Measurements from ENCODE around the gene GPBP1. TPM values are rescaled to one million over a fixed set of nuclear protein-coding genes. Genes with fewer than 3 reads are reported as not detected.

GPBP1 gene
- total and polyA plus RNA-seq, 2 of the 4 experiments (the other 2 are of a cell fraction), result 24.3 to 29.2 TPM

DNA sequence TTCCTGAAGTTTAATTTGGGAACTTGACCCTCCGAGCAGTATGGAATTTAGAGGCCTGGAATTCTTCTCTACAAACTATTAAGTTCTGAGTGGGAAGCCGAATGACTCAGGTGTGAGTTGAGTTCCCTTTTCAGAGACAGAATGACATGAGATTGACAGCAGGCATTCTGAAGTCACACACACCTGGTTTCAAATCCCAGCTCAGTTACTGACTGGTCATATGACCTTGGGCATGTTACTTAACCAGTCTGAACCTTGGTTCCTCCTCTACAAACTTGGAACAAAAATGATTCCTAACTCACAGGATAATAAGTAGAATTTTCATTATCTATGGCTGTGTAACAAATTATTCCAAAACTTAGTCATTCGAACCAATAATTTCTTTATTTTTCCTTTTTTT, 45.5 kb upstream of the GPBP1 start:
- H3K9me3 ChIP-seq (ENCODE audit: control insufficient read depth, insufficient read depth, low read length), result no peaks in the 10 kb centered on the region
- H3K27ac ChIP-seq (ENCODE audit: insufficient read depth, low read length), result no peak overlapping the region
- in situ Hi-C loops (cut with MboI; ENCODE audit: low sequenced_read_pairs) (no loop called here), dilution Hi-C loops (cut with HindIII; ENCODE audit: low sequenced_read_pairs, unreplicated experiment) (no loop called here), intact Hi-C loops (cut with micrococcal nuclease) (no loop called here)
- no peak overlapping the region for H4K8ac ChIP-seq (ENCODE audit: low read depth in 2 of 2, low read length in 2 of 2)
- H2BK5ac ChIP-seq (ENCODE audit: low read depth, low read length, poor library complexity, severe bottlenecking), result no peak overlapping the region
- H3K9ac ChIP-seq (ENCODE audit: low read depth, low read length), result no peak overlapping the region
- H2BK120ac ChIP-seq (ENCODE audit: low read depth, low read length), result no peak overlapping the region
- H3K23ac ChIP-seq (ENCODE audit: low read depth, low read length), result no peak overlapping the region
- no peak overlapping the region for H3K4me3 ChIP-seq (ENCODE audit: insufficient read depth, low read depth, low read length)
- H3K4me1 ChIP-seq (ENCODE audit: control insufficient read depth, insufficient read depth, low read length), result no peaks in the 10 kb centered on the region
- no peak overlapping the region for H3K4ac ChIP-seq (ENCODE audit: low read depth, low read length)
- H2AFZ ChIP-seq (replicated peaks; ENCODE audit: low read length, poor library complexity), result no peak overlapping the region
- ATAC-seq (ENCODE audit: low read depth) (no peak), DNase-seq (no peak)
- POLR2A ChIA-PET (ENCODE audit: unreplicated experiment), result no interaction called here
- CTCF ChIA-PET, result interaction anchor here (0.7 kb wide), 1 partner anchor 10 kb away, joined by 4 read pairs; no protein-coding TSS in a partner anchor
- H4K5ac ChIP-seq (ENCODE audit: low read depth, low read length), result no peak overlapping the region
- H3K14ac ChIP-seq (replicated peaks; ENCODE audit: low read depth, low read length), result no peak overlapping the region
- H3K27me3 ChIP-seq (ENCODE audit: control insufficient read depth, insufficient read depth, low read length), result no peaks in the 10 kb centered on the region; the same call in 1 of the 2 replicates
- H3K4me2 ChIP-seq (ENCODE audit: low read depth, low read length), result no peak overlapping the region
- no peaks in the 10 kb centered on the region for H3K9me1 ChIP-seq (ENCODE audit: insufficient read depth, low read length)
- TF ChIP-seq CHD1 (IDR thresholded peaks at IDR 0.05; ENCODE audit: low read depth, low read length), result no peak
- no peak for TF ChIP-seq SMC3 (IDR thresholded peaks at IDR 0.05; ENCODE audit: low read depth, low read length)
- TF ChIP-seq BHLHE40 (IDR thresholded peaks at IDR 0.05; ENCODE audit: low read depth, low read length), result no peak
- TF ChIP-seq, protein P1, sequence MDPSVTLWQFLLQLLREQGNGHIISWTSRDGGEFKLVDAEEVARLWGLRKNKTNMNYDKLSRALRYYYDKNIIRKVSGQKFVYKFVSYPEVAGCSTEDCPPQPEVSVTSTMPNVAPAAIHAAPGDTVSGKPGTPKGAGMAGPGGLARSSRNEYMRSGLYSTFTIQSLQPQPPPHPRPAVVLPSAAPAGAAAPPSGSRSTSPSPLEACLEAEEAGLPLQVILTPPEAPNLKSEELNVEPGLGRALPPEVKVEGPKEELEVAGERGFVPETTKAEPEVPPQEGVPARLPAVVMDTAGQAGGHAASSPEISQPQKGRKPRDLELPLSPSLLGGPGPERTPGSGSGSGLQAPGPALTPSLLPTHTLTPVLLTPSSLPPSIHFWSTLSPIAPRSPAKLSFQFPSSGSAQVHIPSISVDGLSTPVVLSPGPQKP (IDR thresholded peaks at IDR 0.05; ENCODE audit: borderline replicate concordance, low read depth, low read length), result no peak
- TF ChIP-seq RCOR1 (IDR thresholded peaks at IDR 0.05; ENCODE audit: insufficient replicate concordance, low read length), result no peak
- TF ChIP-seq, protein P2, sequence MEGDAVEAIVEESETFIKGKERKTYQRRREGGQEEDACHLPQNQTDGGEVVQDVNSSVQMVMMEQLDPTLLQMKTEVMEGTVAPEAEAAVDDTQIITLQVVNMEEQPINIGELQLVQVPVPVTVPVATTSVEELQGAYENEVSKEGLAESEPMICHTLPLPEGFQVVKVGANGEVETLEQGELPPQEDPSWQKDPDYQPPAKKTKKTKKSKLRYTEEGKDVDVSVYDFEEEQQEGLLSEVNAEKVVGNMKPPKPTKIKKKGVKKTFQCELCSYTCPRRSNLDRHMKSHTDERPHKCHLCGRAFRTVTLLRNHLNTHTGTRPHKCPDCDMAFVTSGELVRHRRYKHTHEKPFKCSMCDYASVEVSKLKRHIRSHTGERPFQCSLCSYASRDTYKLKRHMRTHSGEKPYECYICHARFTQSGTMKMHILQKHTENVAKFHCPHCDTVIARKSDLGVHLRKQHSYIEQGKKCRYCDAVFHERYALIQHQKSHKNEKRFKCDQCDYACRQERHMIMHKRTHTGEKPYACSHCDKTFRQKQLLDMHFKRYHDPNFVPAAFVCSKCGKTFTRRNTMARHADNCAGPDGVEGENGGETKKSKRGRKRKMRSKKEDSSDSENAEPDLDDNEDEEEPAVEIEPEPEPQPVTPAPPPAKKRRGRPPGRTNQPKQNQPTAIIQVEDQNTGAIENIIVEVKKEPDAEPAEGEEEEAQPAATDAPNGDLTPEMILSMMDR (conservative IDR thresholded peaks at IDR 0.05; ENCODE audit: low read depth, low read length), result no peak
- TF ChIP-seq MAFK (IDR thresholded peaks at IDR 0.05; ENCODE audit: low read depth, low read length), result no peak
- no peak for TF ChIP-seq RFX5 (IDR thresholded peaks at IDR 0.05; ENCODE audit: low read depth, low read length)
- TF ChIP-seq CEBPB (IDR thresholded peaks at IDR 0.05; ENCODE audit: low read depth, low read length), result no peak
- no peaks in the 10 kb centered on the region for H4K20me1 ChIP-seq (ENCODE audit: insufficient read depth, low read length)
- no peaks in the 10 kb centered on the region for H3K36me3 ChIP-seq (ENCODE audit: control insufficient read depth, insufficient read depth, low read length)
- BruUV-seq (replicated peaks), result no TSS peak
- H3K79me1 ChIP-seq (ENCODE audit: low read depth in 1 of 2, low read length in 2 of 2), result no peaks in the 10 kb centered on the region
- no peak overlapping the region for H2BK20ac ChIP-seq (ENCODE audit: low read depth, low read length)
- WGBS, 2 experiments (ENCODE audit: extremely low coverage in 2 of 2, insufficient read length in 1 of 2), result no CpG with 5 or more reads among the region's 3 CpGs
- H3K18ac ChIP-seq (ENCODE audit: low read depth, low read length), result no peak overlapping the region
- H2AK9ac ChIP-seq (replicated peaks; ENCODE audit: low read depth, low read length, poor library complexity), result no peak overlapping the region
- no peak overlapping the region for H4K91ac ChIP-seq (ENCODE audit: insufficient read depth, low read depth, low read length)
- no peak overlapping the region for H3K56ac ChIP-seq (ENCODE audit: extremely low read depth, insufficient read depth, low read length)
- no peak overlapping the region for H2AK5ac ChIP-seq (ENCODE audit: low read depth, low read length)
- H2BK15ac ChIP-seq (ENCODE audit: low read depth, low read length), result no peak overlapping the region
